ENCODE measurements around the gene GRIK1.

- TF ChIP-seq CTCF (conservative IDR thresholded peaks at IDR 0.05) (no peak), ZFX (IDR thresholded peaks at IDR 0.05) (no peak)
Measured at GRCh38 chr21:29684106-29684505, 255.7 kb downstream of the GRIK1 start.

Data from C4-2B (cell line).